K562 (cell line): ENCODE measurements around the gene AP5Z1. TPM values are rescaled to one million over a fixed set of nuclear protein-coding genes. Genes with fewer than 3 reads are reported as not detected.

Source experiments
- ATAC-seq: fragments of 200-7000 bp; cut with Tn5 transposase; 3 replicates; pipeline ENCODE4 v1.9.1; 2020; ENCODE audit warnings: moderate library complexity
- BruUV-seq: library from RNA; stranded (reverse); fragments of 400-500 nt; replicated peaks from 2 replicates; lab custom pipeline; 2021; lab: Mats Ljungman, UMichigan
- CTCF ChIA-PET: fragments of 300-600 bp; formaldehyde crosslinking; extraction: SDS; loops from one replicate; lab custom pipeline; 2021; ENCODE audit warnings: low intra/inter-chr PET ratio; lab: Yijun Ruan, JAX
- POLR2A ChIA-PET: fragments of 300-600, 350-650 bp; sonication (Branson Sonifier 250); formaldehyde crosslinking; extraction: SDS; loops from one replicate; lab custom pipeline; 2021; ENCODE audit warnings: antibody characterized with exemption, inconsistent platforms; lab: Yijun Ruan, JAX
- DNase-seq, 4 experiments: peaks; one replicate each; pipeline versions ENCODE4 v3.0.0 to v3.0.0-alpha.2; 2011 to 2018; ENCODE audit warnings: low spot score in 3 of 4, mixed read lengths in 3 of 4; ENCODE audit errors: extremely low read depth in 1 of 4
- FAIRE-seq: peaks from 2 replicates; lab custom pipeline; 2011; peaks lifted over from hg19 to GRCh38; lab: Jason Lieb, UNC
- H2AFZ ChIP-seq: 2 replicates; pipeline ENCODE4 v1.6.0; 2011; ENCODE audit warnings: low read depth, low read length, control low read depth, inconsistent platforms
- H3K27ac ChIP-seq: fragments of 200-600 bp; 3 replicates; pipeline ENCODE4 v1.8.0; 2011; ENCODE audit warnings: low read depth, mild to moderate bottlenecking, control low read depth, inconsistent platforms, low read length, moderate library complexity, mixed read lengths; ENCODE audit errors: extremely low read depth
- H3K27me3 ChIP-seq, 2 experiments: fragments of 300-600 bp in 1 of 2; 2 replicates in 1 of 2; 3 replicates in 1 of 2; pipeline versions ENCODE4 v1.6.0 to v1.8.0; 2011; ENCODE audit warnings: inconsistent platforms in 2 of 2, low read length in 2 of 2, mild to moderate bottlenecking in 1 of 2, mixed read lengths in 1 of 2, moderate library complexity in 1 of 2; ENCODE audit not compliant: control insufficient read depth in 2 of 2, insufficient read depth in 2 of 2
- H3K36me3 ChIP-seq: fragments of 300-600 bp; 3 replicates; pipeline ENCODE4 v1.8.0; 2011; ENCODE audit warnings: mild to moderate bottlenecking, low read length, inconsistent platforms; ENCODE audit not compliant: control insufficient read depth, insufficient read depth
- H3K4me1 ChIP-seq, 2 experiments: fragments of 200-600 bp in 1 of 2; replicated peaks in 1 of 2; 2 replicates in 1 of 2; 3 replicates in 1 of 2; pipeline versions ENCODE4 v1.5.1 to v1.8.0; 2011; ENCODE audit warnings: inconsistent platforms in 2 of 2, low read length in 2 of 2, mild to moderate bottlenecking in 1 of 2, mixed read lengths in 1 of 2, moderate library complexity in 1 of 2; ENCODE audit not compliant: control insufficient read depth in 2 of 2, insufficient read depth in 2 of 2
- H3K4me2 ChIP-seq: 2 replicates; pipeline ENCODE4 v1.6.1; 2011; ENCODE audit warnings: low read length, control low read depth, inconsistent platforms, mixed read lengths; ENCODE audit not compliant: insufficient read depth
- H3K4me3 ChIP-seq: fragments of 200-600 bp; sonication (generic), shearing (Covaris generic); 2 replicates; pipeline ENCODE4 v1.5.1; 2016; ENCODE audit warnings: control low read depth, inconsistent platforms
- H3K79me2 ChIP-seq: fragments of 200-600 bp; 3 replicates; pipeline ENCODE4 v1.8.0; 2011; ENCODE audit warnings: low read length, inconsistent platforms; ENCODE audit not compliant: control insufficient read depth, insufficient read depth
- H3K9ac ChIP-seq, 2 experiments: 2 replicates each; pipeline versions ENCODE4 v1.6.0 to v1.6.1; 2011; ENCODE audit warnings: low read depth in 2 of 2, low read length in 2 of 2, control low read depth in 1 of 2, inconsistent platforms in 1 of 2, mild to moderate bottlenecking in 1 of 2, mixed read lengths in 1 of 2; ENCODE audit not compliant: insufficient read depth in 1 of 2
- H3K9me1 ChIP-seq: one replicate; pipeline ENCODE4 v1.6.0; 2011; ENCODE audit warnings: inconsistent platforms, mild to moderate bottlenecking, low read length, moderate library complexity; ENCODE audit not compliant: control insufficient read depth, insufficient read depth
- H3K9me3 ChIP-seq: replicated peaks from 2 replicates; pipeline ENCODE4 v1.5.1; 2011; ENCODE audit warnings: low read depth, low read length, inconsistent platforms; ENCODE audit not compliant: control insufficient read depth, insufficient read depth
- H4K20me1 ChIP-seq: replicated peaks from 2 replicates; pipeline ENCODE4 v1.6.1; 2011; ENCODE audit warnings: low read length, inconsistent platforms, mixed read lengths; ENCODE audit not compliant: control insufficient read depth, insufficient read depth
- BRF1 ChIP-seq: IDR thresholded peaks from 3 replicates; pipeline ENCODE4 v1.6.1; 2011; ENCODE audit warnings: borderline replicate concordance, mild to moderate bottlenecking; ENCODE audit not compliant: insufficient read length; ENCODE audit errors: extremely low read depth
- CHD2 ChIP-seq: IDR thresholded peaks from 2 replicates; pipeline ENCODE4 v1.6.1; 2011; ENCODE audit warnings: low read depth, low read length
- CTCF ChIP-seq, 3 experiments: IDR thresholded peaks in 2 of 3; conservative IDR thresholded peaks in 1 of 3; 2 replicates each; pipeline ENCODE4 v1.5.1; 2011 to 2012; ENCODE audit warnings: low read length in 3 of 3, mild to moderate bottlenecking in 3 of 3, control low read depth in 2 of 3, improper control_type of control experiment in 1 of 3, inconsistent platforms in 1 of 3, low read depth in 1 of 3, mixed read lengths in 1 of 3, moderate library complexity in 1 of 3; ENCODE audit not compliant: insufficient read depth in 2 of 3
- E2F4 ChIP-seq: sonication (generic); formaldehyde crosslinking; IDR thresholded peaks from 2 replicates; pipeline ENCODE4 v1.8.0; 2022; ENCODE audit warnings: mild to moderate bottlenecking, low read depth, missing genetic modification reagents
- FOXK1 ChIP-seq: sonication (generic); formaldehyde crosslinking; IDR thresholded peaks from 2 replicates; pipeline ENCODE4 v1.8.0; 2022; ENCODE audit warnings: missing genetic modification reagents, mild to moderate bottlenecking, borderline replicate concordance
- HIVEP1 ChIP-seq: fragments of 250-450 bp; sonication (Bioruptor Pico); IDR thresholded peaks from 2 replicates; pipeline ENCODE4 v1.4.0; 2020; ENCODE audit warnings: mild to moderate bottlenecking
- LARP7 ChIP-seq: fragments of 450-650 bp; IDR thresholded peaks from 2 replicates; pipeline ENCODE4 v1.6.1; 2016
- LEF1 ChIP-seq: fragments of 450-650 bp; IDR thresholded peaks from 2 replicates; pipeline ENCODE4 v1.6.1; 2016; ENCODE audit warnings: mild to moderate bottlenecking
- PHF8 ChIP-seq: fragments of 200-600 bp; sonication (generic); IDR thresholded peaks from 2 replicates; pipeline ENCODE4 v1.6.1; 2012; ENCODE audit warnings: mixed run types, mild to moderate bottlenecking, inconsistent platforms, low read length, moderate library complexity, borderline replicate concordance
- POLR2G ChIP-seq: fragments of 200-400 bp; formaldehyde crosslinking; IDR thresholded peaks from 2 replicates; pipeline ENCODE4 v1.6.1; 2017; ENCODE audit warnings: low read depth, mild to moderate bottlenecking, antibody characterized with exemption, low read length, moderate library complexity
- REST ChIP-seq, 2 experiments: fragments of 450-650 bp; formaldehyde crosslinking in 1 of 2; IDR thresholded peaks; 2 replicates each; pipeline versions ENCODE4 v1.4.0 to v1.6.1; 2014 to 2020; ENCODE audit warnings: mild to moderate bottlenecking in 2 of 2, borderline replicate concordance in 1 of 2, low read depth in 1 of 2
- WGBS: fragments of 100-300 bp; shearing (Covaris generic); methylation state at CpG from one replicate; pipeline ENCODE4 v1.1.6; 2016; ENCODE audit warnings: low coverage, mixed read lengths; ENCODE audit not compliant: insufficient coverage; ENCODE audit errors: missing lambda C conversion rate; 5-methylcytosine and 5-hydroxymethylcytosine counted together
- in situ Hi-C: fragments of 300-500 bp; cut with MboI; formaldehyde crosslinking; loops from 4 replicates; pipeline ENCODE4 v1.15.0; 2018; ENCODE audit warnings: inconsistent platforms, mixed read lengths
- intact Hi-C: fragments of 100-400 bp; cut with micrococcal nuclease; formaldehyde crosslinking; loops from 2 replicates; pipeline ENCODE4 v1.14.2; 2022
- polyA plus RNA-seq, 8 experiments: library from polyadenylated mRNA; depleted of rRNA in 4 of 8; stranded (reverse) in 5 of 8; unstranded in 3 of 8; fragments of >200 nt; fragmentation: Nextera tagmentation in 2 of 8; fragmentation: Illumina TruSeq in 1 of 8; extraction: Ambion mirVana in 2 of 8; extraction: Trizol in 1 of 8; gene quantifications; 2 replicates each; pipeline versions ENCODE4 v1.2.1 to v1.2.3, GENCODE V29; 2011 to 2014; ENCODE audit warnings: inconsistent platforms in 1 of 8, missing spikeins in 1 of 8
- total RNA-seq, 7 experiments: library from RNA; depleted of rRNA in 6 of 7; stranded (reverse); fragments of >200 nt in 6 of 7; fragmentation: Illumina TruSeq in 2 of 7; extraction: Trizol in 2 of 7; gene quantifications; 2 replicates each; pipeline versions ENCODE4 v1.2.1 to v1.2.3, GENCODE V29; 2011 to 2021; ENCODE audit warnings: low replicate concordance in 1 of 7

Gene AP5Z1
- total and polyA plus RNA-seq, 9 of the 15 experiments (the other 6 are each of a cell fraction or from before 2014, with no cell fraction given) = 0.06 to 31.1 (median 6.4) TPM

- Histone ChIP-seq H3K27me3 (no peaks in the 10 kb centered on the region), H4K20me1 (peaks cover 18% of the 10 kb centered on the region), H3K9me3 (no peaks in the 10 kb centered on the region), H3K36me3 (peaks cover 57% of the 10 kb centered on the region; the same call in 2 of the 3 replicates), H3K27ac (no peak overlapping the region), H3K9ac (no peak overlapping the region), H2AFZ (no peak overlapping the region), H3K9me1 (peaks cover 3% of the 10 kb centered on the region), H3K4me3 (no peak overlapping the region), H3K79me2 (peaks cover 48% of the 10 kb centered on the region), H3K4me1 (peaks cover 9 to 42% of the 10 kb centered on the region in 2 experiments; a peak in 4 of 5 replicates), H3K4me2 (no peak overlapping the region)
- intact Hi-C loops = no loop called here
- BruUV-seq = no TSS peak
- WGBS = over 99% methylated on average over 15 of the region's 15 CpGs
- in situ Hi-C loops = no loop called here
- FAIRE-seq (no peak), ATAC-seq (no peak), DNase-seq (no peak)
- ChIA-PET CTCF (no interaction called here), POLR2A (interaction anchor here (0.6 to 1.2 kb wide), 2 partner anchors 12 to 20 kb away, joined by 3 to 4 read pairs; no protein-coding TSS in a partner anchor)
- TF ChIP-seq PHF8 = no peak
- no peak for TF ChIP-seq POLR2G
- TF ChIP-seq LEF1 = no peak
- TF ChIP-seq LARP7 = no peak
- TF ChIP-seq E2F4 (CRISPR knock-in tag) = no peak
- no peak for TF ChIP-seq HIVEP1
- TF ChIP-seq CHD2 = no peak
- no peak for TF ChIP-seq BRF1
- TF ChIP-seq FOXK1 (CRISPR knock-in tag) = no peak
- no peak for TF ChIP-seq CTCF (IDR thresholded peaks at IDR 0.05 in 2 of 3, conservative IDR thresholded peaks at IDR 0.05 in 1 of 3; ENCODE audit: insufficient read depth in 2 of 3, low read depth in 1 of 3, low read length in 3 of 3)
- no peak for TF ChIP-seq REST (IDR thresholded peaks at IDR 0.05; ENCODE audit: borderline replicate concordance)
- no peak for TF ChIP-seq REST (CRISPR knock-in tag; IDR thresholded peaks at IDR 0.05; ENCODE audit: low read depth)
Measured at GRCh38 chr7:4749798-4750197, 25.6 kb upstream of the AP5Z1 start.
